HepG2 (cell line): ENCODE data around the gene EEIG1. TPM values are rescaled to one million over a fixed set of nuclear protein-coding genes. Genes with fewer than 3 reads are reported as not detected.

Experiments
- AGO1 ChIP-seq: fragments of 200-400 bp; formaldehyde crosslinking; IDR thresholded peaks from 2 replicates; pipeline ENCODE4 v1.6.1; 2017; ENCODE audit warnings: mild to moderate bottlenecking, low read depth, low read length, moderate library complexity; ENCODE audit not compliant: poor library complexity, severe bottlenecking
- ATF1 ChIP-seq: IDR thresholded peaks from 2 replicates; pipeline ENCODE4 v1.6.1; 2016; ENCODE audit warnings: mild to moderate bottlenecking, control low read depth
- ATF7 ChIP-seq, 2 experiments: fragments of 450-650 bp in 1 of 2; sonication (generic) in 1 of 2; formaldehyde crosslinking in 1 of 2; IDR thresholded peaks; 2 replicates each; pipeline versions ENCODE4 v1.4.0 to v1.6.1; 2016 to 2020; ENCODE audit warnings: antibody characterized with exemption in 1 of 2, mild to moderate bottlenecking in 1 of 2, missing genetic modification reagents in 1 of 2
- CEBPB ChIP-seq: IDR thresholded peaks from 2 replicates; pipeline ENCODE4 v1.6.1; 2011; ENCODE audit warnings: low read depth, low read length, improper control_type of control experiment, borderline replicate concordance
- DPF2 ChIP-seq: sonication (generic); formaldehyde crosslinking; IDR thresholded peaks from 2 replicates; pipeline ENCODE4 v1.4.0; 2020; ENCODE audit warnings: mild to moderate bottlenecking, low read depth, missing genetic modification reagents, borderline replicate concordance
- HNRNPL ChIP-seq: fragments of 200-400 bp; formaldehyde crosslinking; IDR thresholded peaks from 2 replicates; pipeline ENCODE4 v1.6.1; 2017; ENCODE audit warnings: mild to moderate bottlenecking, low read depth, low read length
- IRF9 ChIP-seq: sonication (generic); formaldehyde crosslinking; IDR thresholded peaks from 2 replicates; pipeline ENCODE4 v1.8.0; 2022; ENCODE audit warnings: missing genetic modification reagents, mild to moderate bottlenecking, borderline replicate concordance
- MEF2D ChIP-seq: sonication (generic); formaldehyde crosslinking; IDR thresholded peaks from 2 replicates; pipeline ENCODE4 v1.5.1; 2020; ENCODE audit warnings: mild to moderate bottlenecking, missing genetic modification reagents
- NRL ChIP-seq: sonication (generic); formaldehyde crosslinking; IDR thresholded peaks from 2 replicates; pipeline ENCODE4 v1.5.0; 2020; ENCODE audit warnings: missing genetic modification reagents, mild to moderate bottlenecking, moderate library complexity, borderline replicate concordance
- PHB2 ChIP-seq: fragments of 450-650 bp; IDR thresholded peaks from 2 replicates; pipeline ENCODE4 v1.6.1; 2018; ENCODE audit not compliant: partially characterized antibody
- RELA ChIP-seq: sonication (generic); formaldehyde crosslinking; IDR thresholded peaks from 2 replicates; pipeline ENCODE4 v1.4.0; 2020; ENCODE audit warnings: missing genetic modification reagents
- RNF2 ChIP-seq: fragments of 450-650 bp; conservative IDR thresholded peaks from 2 replicates; pipeline ENCODE4 v1.6.1; 2016; ENCODE audit warnings: low read depth
- SKI ChIP-seq: fragments of 450-650 bp; IDR thresholded peaks from one replicate; pipeline ENCODE4 v1.6.1; 2018; ENCODE audit warnings: mild to moderate bottlenecking; ENCODE audit not compliant: partially characterized antibody
- SP5 ChIP-seq: IDR thresholded peaks from 2 replicates; pipeline ENCODE4 v1.6.1; 2016; ENCODE audit warnings: low read depth, borderline replicate concordance
- SRSF1 ChIP-seq: fragments of 200-400 bp; formaldehyde crosslinking; optimal IDR thresholded peaks from 2 replicates; pipeline ENCODE3; 2017; ENCODE audit warnings: mild to moderate bottlenecking, low read depth, low read length, moderate library complexity
- ZBTB21 ChIP-seq: sonication (generic); formaldehyde crosslinking; IDR thresholded peaks from 2 replicates; pipeline ENCODE4 v1.4.0; 2020; ENCODE audit warnings: missing genetic modification reagents
- ZIK1 ChIP-seq: sonication (generic); formaldehyde crosslinking; IDR thresholded peaks from 2 replicates; pipeline ENCODE4 v1.5.0; 2020; ENCODE audit warnings: mild to moderate bottlenecking, low read depth, missing genetic modification reagents, borderline replicate concordance
- ZNF121 ChIP-seq: sonication (generic); formaldehyde crosslinking; IDR thresholded peaks from 2 replicates; pipeline ENCODE4 v1.5.0; 2020; ENCODE audit warnings: mild to moderate bottlenecking, missing genetic modification reagents
- ZNF292 ChIP-seq: sonication (generic); formaldehyde crosslinking; IDR thresholded peaks from 2 replicates; pipeline ENCODE4 v1.8.1; 2022; ENCODE audit warnings: mild to moderate bottlenecking, low read depth, missing genetic modification reagents, borderline replicate concordance
- ZNF350 ChIP-seq: sonication (generic); formaldehyde crosslinking; IDR thresholded peaks from 2 replicates; pipeline ENCODE4 v1.4.0; 2020; ENCODE audit warnings: mild to moderate bottlenecking, low read depth, missing genetic modification reagents, borderline replicate concordance
- ZNF614 ChIP-seq: IDR thresholded peaks from 2 replicates; pipeline ENCODE4 v1.6.1; 2018; ENCODE audit warnings: missing biosample characterization, missing genetic modification reagents, inconsistent platforms, borderline replicate concordance
- ZNF615 ChIP-seq: sonication (generic); formaldehyde crosslinking; IDR thresholded peaks from 2 replicates; pipeline ENCODE4 v1.5.0; 2020; ENCODE audit warnings: mild to moderate bottlenecking, missing genetic modification reagents, borderline replicate concordance
- ZNF644 ChIP-seq: IDR thresholded peaks from 2 replicates; pipeline ENCODE4 v1.6.1; 2016; ENCODE audit warnings: low read depth
- ZNF75D ChIP-seq: sonication (generic); formaldehyde crosslinking; IDR thresholded peaks from 2 replicates; pipeline ENCODE4 v1.8.1; 2023; ENCODE audit warnings: missing genetic modification reagents, mild to moderate bottlenecking, borderline replicate concordance
- ZNF879 ChIP-seq: sonication (generic); formaldehyde crosslinking; IDR thresholded peaks from 2 replicates; pipeline ENCODE4 v1.8.1; 2023; ENCODE audit warnings: missing genetic modification reagents
- ZNF883 ChIP-seq: sonication (generic); formaldehyde crosslinking; IDR thresholded peaks from 2 replicates; pipeline ENCODE4 v1.5.1; 2020; ENCODE audit warnings: mild to moderate bottlenecking, missing genetic modification reagents; ENCODE audit errors: not compliant biosample characterization
- ZSCAN25 ChIP-seq: sonication (generic); formaldehyde crosslinking; IDR thresholded peaks from 2 replicates; pipeline ENCODE4 v1.8.0; 2022; ENCODE audit warnings: mild to moderate bottlenecking, missing genetic modification reagents
- ZXDC ChIP-seq: sonication (generic); formaldehyde crosslinking; IDR thresholded peaks from 2 replicates; pipeline ENCODE4 v1.5.0; 2020; ENCODE audit warnings: mild to moderate bottlenecking, missing genetic modification reagents
- polyA plus RNA-seq, 8 experiments: library from polyadenylated mRNA; depleted of rRNA in 3 of 8; stranded (reverse) in 7 of 8; unstranded in 1 of 8; fragments of >200 nt; fragmentation: Illumina TruSeq in 4 of 8; extraction: Trizol in 4 of 8; gene quantifications; 2 replicates each; pipeline versions ENCODE4 v1.2.1 to v1.2.3, GENCODE V29; 2011 to 2016; ENCODE audit warnings: low read depth in 4 of 8, missing spikeins in 1 of 8, mixed read lengths in 1 of 8; ENCODE audit not compliant: insufficient read depth in 1 of 8
- total RNA-seq, 5 experiments: library from RNA; depleted of rRNA; stranded (reverse); fragments of >200 nt; fragmentation: Illumina TruSeq; extraction: Trizol; gene quantifications; 2 replicates each; pipeline ENCODE4 v1.2.3, GENCODE V29; 2016; ENCODE audit warnings: low read depth in 1 of 5

The EEIG1 gene
- total and polyA plus RNA-seq, 2 of the 13 experiments (the other 11 are each of a cell fraction or from before 2014, with no cell fraction given) = 16.6 to 25.2 TPM

- TF ChIP-seq SRSF1 = peak; percentile 64
- peak; percentile 30; the same call in 1 of the 2 replicates for TF ChIP-seq ZNF292
- no peak for TF ChIP-seq NRL (CRISPR knock-in tag)
- TF ChIP-seq ZNF615 (CRISPR knock-in tag) = no peak
- no peak for TF ChIP-seq DPF2 (CRISPR knock-in tag)
- peak; percentile 5; the same call in 1 of the 2 replicates for TF ChIP-seq ZNF121 (CRISPR knock-in tag)
- TF ChIP-seq SP5 (CRISPR knock-in tag) = no peak
- TF ChIP-seq RNF2 = no peak
- 0 out of 2 replicates have a peak, but pooled peaks have one; percentile 44 for TF ChIP-seq ZNF350 (CRISPR knock-in tag)
- peak; percentile 24 for TF ChIP-seq AGO1
- TF ChIP-seq ZSCAN25 = peak; percentile 37; the same call in 1 of the 2 replicates
- peak; percentile 57 for TF ChIP-seq CEBPB
- TF ChIP-seq ZNF644 (CRISPR knock-in tag) = no peak
- TF ChIP-seq RELA = no peak
- no peak for TF ChIP-seq ZXDC (CRISPR knock-in tag)
- TF ChIP-seq IRF9 (CRISPR knock-in tag) = no peak
- no peak for TF ChIP-seq SKI
- TF ChIP-seq PHB2 = no peak
- 0 out of 2 replicates have a peak, but pooled peaks have one; percentile 13 for TF ChIP-seq MEF2D (CRISPR knock-in tag)
- no peak for TF ChIP-seq ZNF879 (CRISPR knock-in tag)
- TF ChIP-seq ZIK1 (CRISPR knock-in tag) = no peak
- TF ChIP-seq ATF1 = no peak
- TF ChIP-seq ZNF75D (CRISPR knock-in tag) = no peak
- TF ChIP-seq ATF7 (IDR thresholded peaks at IDR 0.05) = no peak
- no peak for TF ChIP-seq ATF7 (CRISPR knock-in tag; IDR thresholded peaks at IDR 0.05)
- 0 out of 2 replicates have a peak, but pooled peaks have one; percentile 18 for TF ChIP-seq HNRNPL
- TF ChIP-seq ZNF614 (CRISPR knock-in tag) = 0 out of 2 replicates have a peak, but pooled peaks have one; percentile 17
- no peak for TF ChIP-seq ZNF883
- no peak for TF ChIP-seq ZBTB21
Observed at GRCh38 chr9:127979333-127980059, 1.3 kb downstream of the EEIG1 start (continued).
